NOMO-1 treated with dmso at 0.1 percent for 144 hours (cell line): ENCODE results near the gene INPP4B.

Source experiments
- DNase-seq: peaks from one replicate; lab custom pipeline; 2025; ENCODE audit not compliant: unreplicated experiment; lab: John Stamatoyannopoulos, UW

Gene INPP4B

DNA sequence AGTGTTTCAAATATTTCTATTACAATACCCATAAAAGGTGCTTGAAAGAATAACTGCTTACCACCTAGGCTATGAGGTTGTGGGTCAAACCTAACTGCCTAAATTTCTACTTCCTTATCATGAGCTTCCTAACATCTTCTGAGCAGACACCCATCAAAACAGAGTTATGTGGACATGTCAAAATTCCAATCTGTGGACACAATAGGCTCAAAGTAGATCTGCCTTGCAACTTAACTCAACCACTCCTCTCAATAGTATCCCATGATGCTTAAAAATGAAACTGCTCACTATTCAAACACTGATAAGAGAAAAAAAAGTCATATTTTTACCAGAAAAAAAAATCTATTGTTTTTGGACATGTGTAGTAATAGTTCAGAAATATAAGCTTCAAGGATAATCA lies 462.7 kb downstream of the INPP4B start:
- DNase-seq = no peak

- DNase-seq = no peak
Measured at GRCh38 chr4:142380052-142380602, 466.0 kb downstream of the INPP4B start.

DNA sequence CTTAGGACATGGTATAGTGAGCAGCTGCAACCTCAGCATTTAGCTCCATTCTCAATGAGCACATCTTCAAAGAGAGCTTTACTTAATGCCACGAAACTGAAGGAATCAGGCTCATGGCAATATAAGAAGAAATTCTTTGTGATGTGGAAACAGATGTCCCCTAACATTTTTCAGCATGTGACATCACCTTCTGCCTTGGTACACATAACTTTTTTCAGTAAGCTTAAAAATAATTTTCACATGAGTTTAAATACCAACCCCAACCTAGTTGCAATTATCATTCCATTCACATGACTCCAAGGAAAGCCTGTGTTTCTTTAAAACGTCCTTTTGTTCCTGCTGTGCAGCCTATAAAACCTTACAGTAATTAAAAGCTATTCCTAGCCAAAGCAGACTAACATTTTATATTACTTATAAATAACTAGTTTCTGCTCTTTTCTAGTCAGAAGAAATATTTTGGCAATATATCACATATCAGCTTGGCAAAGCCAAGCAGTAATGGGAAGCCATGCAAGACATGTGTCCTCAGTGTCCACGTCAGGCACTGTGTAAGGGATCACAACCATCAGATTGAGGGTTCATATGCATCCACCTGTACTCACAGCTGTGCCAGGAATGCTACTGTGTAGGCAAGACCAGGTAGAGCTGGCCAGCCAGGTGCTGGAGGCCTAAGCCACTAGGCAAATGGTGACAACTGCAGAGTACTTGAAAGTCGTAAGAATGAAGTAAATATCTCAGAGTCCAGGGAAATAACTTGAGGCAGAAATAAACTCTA lies 466.6 kb downstream of the INPP4B start:
- no peak for DNase-seq

- no peak for DNase-seq
Measured at GRCh38 chr4:142378179-142378578, 467.9 kb downstream of the INPP4B start.

- DNase-seq = no peak
Measured at GRCh38 chr4:142377342-142378091, 468.6 kb downstream of the INPP4B start.

DNA sequence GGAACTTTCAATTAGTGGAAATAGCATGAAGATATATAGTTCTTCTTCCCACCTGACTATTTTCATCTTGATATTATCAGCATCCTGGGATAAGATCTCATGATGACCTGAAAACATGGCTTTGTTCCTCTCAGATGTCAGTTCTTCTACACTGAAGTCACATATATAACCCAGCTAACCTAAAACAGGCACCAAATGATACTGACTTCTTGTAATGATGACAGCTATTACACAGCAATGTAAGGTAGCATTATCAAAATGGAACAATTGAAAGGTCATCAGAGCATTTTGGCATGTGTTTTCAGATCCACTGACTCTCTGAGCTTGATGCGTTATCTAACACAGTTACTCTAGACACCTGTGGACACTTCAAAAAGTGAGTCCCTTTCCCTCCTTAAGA lies 469.9 kb downstream of the INPP4B start:
- no peak for DNase-seq

- no peak for DNase-seq
Measured at GRCh38 chr4:142373610-142374009, 472.5 kb downstream of the INPP4B start.

DNA sequence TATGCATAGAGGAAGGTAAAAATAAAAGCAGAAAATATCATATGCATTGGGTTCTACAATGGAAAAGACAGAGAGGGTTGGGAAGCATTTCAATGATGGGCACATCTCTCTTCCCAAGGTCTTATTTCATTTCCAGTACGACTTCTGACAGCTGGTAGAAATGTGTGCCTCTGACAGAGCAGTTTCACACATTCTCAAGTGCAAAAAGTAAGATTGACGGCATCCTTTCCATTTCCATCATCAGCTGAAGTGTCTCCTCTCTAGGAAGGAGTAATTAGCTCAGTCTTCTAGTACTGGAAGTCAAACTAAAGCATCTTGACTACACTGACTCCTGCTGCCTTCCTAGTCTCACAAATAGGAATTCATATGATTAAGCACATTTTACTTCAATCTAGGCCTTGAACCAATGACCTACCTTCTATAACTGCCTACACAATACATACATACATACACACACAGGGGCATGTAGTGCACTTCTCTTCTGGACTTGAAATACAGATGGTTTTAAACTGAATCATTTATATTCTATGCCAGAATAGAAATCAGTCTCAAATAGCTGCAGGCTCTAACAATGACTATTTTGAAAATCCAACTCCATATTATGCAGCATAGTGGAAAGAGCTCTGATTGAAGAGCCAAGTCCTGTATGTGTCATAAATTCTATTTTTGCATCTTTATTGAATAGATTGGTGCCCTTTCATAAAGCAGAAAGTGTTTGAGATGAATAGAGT lies 473.4 kb downstream of the INPP4B start:
- DNase-seq = no peak

DNA sequence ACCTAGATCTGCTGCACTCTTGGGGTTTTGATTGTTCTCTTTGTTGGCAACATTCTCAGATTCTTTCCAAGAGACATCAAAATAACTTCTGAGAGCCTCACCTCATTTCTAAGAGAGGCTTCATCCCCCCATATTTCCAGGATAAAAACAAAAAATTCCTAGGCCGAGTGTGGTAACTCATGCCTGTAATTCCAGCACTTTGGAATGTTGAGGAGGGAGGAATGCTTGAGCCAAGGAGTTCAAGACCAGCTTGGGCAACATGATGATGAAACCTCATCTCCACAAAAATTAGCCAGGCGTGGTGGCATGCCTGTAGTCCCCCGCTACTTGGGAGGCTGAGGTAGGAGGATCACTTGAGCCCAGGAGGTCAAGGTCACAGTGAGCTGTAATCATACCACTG lies 477.0 kb downstream of the INPP4B start:
- no peak for DNase-seq

DNA sequence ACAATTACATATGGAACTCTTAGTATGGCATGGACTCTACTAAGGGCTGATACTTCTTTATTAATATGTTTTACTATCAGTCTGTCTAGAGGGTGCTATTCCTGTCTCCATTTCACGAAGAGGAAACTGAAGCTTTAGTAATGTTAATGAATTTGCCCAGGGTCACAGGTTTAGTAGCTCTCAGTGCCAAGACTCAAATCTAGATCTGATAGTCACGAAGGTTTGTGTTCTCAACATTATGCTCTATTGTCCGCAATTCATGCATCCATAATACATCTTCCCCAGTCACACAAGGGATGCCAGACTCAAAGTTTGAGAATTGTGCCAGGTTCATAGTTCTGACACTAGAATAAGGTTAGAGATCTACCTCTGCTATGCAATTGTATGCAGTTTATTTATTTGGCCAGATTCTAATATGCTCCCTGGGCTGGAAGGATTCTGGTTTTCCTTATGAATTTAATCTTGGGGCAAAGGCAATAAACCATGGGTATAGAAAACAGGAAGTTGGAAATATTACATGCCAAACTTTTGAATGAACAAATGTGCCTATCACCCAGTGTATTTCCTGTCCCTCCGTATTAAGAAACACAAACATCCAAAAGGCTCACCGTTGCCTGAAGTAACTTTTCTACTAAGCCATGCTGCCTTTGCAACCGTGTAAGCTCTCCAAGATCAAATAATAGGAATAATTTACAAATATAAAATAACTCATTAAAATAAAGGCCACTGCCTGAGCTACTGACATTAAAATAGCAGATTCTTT lies 478.5 kb downstream of the INPP4B start:
- DNase-seq = no peak

GRCh38 chr4:142366769-142367181 lies 479.3 kb downstream of the INPP4B start:
- DNase-seq = no peak

DNA sequence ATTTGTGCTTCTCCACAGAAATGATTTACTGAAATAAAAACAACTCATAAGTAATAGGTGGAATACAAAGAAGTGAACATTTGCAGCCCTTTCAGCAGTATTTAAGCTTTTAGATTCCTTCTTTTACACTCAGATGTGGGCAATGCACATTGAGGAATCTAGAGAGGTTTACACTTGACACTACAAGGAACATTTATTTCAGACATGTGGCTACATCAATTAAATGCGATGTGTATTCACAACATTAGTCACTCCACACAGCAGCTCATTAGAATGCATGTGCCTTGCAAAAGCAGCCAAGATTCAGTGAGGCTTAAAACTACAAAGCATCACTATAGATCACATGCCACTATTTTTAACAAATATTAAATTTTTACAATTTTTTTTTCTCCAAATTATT lies 480.7 kb downstream of the INPP4B start:
- no peak for DNase-seq

DNA sequence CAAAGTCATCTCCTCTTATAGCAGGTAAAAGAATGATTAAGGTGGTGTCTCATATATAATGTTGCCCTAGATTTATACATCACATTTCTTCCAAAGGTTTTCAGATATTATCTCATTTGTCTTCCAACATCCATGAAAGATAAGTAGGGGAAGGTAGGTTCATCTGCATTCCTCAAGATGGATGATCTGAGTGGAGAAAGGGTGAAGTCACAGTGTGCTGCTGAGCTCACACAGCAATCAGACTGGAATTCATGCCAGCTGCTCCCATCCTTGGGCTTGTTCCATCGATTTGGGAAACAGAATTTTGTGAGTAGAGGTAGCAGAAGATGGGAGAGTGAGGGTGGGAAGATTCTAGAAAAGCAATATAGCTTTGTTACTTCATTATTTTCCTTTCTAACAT lies 482.4 kb downstream of the INPP4B start:
- no peak for DNase-seq

DNA sequence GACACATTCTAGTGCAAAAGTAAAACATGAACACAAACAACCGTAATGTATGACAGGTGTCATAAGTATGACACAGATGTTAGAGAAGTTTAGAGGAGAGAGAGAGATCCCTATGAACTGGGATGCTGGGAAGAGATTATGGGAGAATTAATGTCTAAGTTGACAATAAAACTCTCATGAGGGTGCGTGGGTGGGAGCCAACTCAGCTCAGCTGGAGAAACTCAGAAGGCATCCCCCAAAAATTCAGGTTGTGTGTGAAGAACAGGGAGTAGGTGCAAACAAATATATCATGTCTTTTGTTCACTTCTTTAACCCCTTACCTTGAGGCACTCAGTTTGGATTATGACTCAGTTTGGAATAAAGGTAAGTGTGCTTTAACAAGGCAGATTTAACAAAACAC lies 484.1 kb downstream of the INPP4B start:
- no peak for DNase-seq

DNA sequence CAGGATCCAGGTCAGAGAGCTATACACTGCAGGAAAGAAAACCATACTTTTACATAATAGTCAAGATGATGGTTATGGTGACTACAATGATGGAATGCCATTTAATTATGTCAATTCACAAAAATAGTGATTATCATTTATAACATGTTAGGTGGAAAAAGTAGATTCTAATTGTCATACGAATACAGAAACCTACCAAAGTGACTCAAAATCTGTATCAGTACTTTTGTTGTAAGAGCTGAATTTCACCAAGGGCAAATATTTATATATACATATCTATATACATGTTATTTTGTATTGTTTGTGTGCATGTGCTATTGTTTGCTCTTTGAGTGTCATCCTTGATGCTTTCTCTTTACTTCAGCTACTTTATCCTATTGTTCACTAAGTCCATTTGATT lies 485.4 kb downstream of the INPP4B start:
- DNase-seq = no peak

DNA sequence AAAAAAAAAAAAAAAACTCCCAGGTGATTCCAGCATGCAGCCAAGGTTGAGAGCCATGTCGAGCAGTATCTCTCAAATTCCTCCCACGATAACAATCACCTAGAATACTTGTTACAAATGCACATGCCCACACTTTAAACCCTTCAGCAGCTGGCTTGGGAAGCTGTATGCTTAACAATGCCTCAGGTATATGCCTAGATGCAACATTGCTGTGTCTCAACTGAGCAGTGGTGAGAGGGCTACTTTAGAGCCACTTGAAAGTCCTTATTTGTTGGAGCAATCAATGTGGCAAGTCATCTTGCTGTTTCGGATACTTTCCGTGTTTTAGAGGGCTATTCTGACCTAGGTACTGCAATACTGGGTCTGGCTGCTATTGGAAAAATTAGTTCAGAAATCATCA lies 487.4 kb downstream of the INPP4B start:
- DNase-seq = no peak

DNA sequence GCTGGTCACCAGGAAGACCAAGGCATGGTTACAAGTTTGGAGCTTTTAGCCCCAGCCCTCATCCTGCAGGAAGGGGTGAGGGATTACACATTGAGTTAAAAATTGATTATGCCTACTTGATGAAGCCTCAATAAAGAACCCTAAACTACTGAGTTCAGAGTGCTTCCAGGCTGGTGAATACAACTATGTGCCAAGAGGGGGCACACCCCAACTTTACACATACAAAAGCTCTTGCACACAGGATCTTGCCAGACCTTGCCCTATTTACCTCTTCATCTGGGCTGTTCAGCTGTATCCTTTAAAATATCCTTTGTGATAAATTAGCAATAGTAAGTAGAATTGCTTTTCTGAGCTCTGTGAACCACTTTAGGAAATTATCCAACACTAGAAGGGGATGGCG lies 489.3 kb downstream of the INPP4B start:
- DNase-seq = no peak

DNA sequence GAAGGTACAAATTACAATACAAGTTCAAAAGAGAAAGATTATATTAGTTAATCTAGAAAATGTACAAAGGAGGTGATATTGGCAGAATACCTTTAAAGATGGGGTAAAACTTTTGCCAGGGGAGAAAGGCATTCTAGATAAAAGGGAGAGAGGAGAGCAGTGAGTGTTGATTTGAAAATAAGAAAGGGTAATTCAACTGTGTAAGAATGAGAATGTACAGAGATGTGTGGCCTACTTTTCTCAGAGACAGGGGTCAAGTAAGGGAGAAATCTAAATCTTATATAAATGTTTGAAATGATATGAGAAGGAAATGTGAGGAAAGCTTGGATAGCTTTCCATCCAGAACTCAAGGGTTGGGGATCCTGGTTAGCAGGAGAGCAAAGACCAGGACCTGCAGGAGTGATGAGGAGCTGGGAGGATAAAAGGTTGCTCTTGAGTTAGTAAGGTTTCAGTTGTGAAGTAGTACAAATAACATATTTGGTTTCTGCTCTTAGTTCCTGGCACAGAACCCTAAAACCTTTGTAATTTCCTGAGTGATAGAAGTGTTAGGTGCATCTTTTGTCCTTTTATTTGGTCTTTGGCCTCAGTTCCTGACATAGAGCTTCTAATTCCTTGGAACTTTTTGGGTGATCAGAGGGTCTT lies 489.9 kb downstream of the INPP4B start:
- DNase-seq = no peak

GRCh38 chr4:142355421-142355930 lies 490.6 kb downstream of the INPP4B start:
- no peak for DNase-seq

DNA sequence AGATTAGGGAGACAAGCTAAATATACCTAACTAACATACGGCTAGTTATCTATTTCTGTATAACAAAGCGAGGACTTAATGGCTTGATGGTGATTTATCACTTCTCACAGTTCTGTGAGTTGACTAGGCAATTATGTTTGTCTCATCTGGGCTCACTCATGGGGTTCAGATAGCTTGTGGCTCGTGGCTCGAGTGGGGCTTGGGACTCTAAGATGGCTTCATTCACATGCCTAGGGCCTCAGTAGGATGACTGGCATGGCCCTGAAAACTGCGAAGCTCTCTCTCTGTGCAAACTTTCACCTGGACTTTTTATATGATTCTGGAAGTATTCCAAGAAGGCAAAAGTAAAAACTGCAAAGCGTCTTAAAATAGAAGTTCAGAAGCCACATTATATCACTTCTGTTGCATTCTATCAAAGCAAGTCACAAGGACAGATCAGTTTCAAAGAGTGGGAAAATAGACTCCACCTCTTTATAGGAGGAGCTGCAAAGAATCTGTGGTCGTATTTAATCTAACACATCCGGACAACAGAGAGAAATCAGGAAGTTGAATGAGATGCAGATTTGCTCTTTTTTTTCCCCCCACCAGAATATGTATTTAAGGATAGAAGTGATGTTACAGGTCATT lies 491.2 kb downstream of the INPP4B start:
- DNase-seq = no peak
